Testis (tissue), 2 donors: ENCODE results near the gene CDK2AP2.
"Not testable (repeated sequence)": the region's sequence is repeated elsewhere in the genome, so short reads cannot be mapped to it uniquely, and the experiment has no call there.

ENCODE experiments used
- CTCF ChIP-seq, 3 experiments: fragments of 450-650 bp in 2 of 3; fragments of 200-600 bp in 1 of 3; sonication (generic) in 1 of 3; IDR thresholded peaks; one replicate each; pipeline ENCODE4 v1.5.1; 2016 to 2019; ENCODE audit warnings: antibody characterized with exemption in 3 of 3, mild to moderate bottlenecking in 2 of 3, moderate library complexity in 1 of 3
- POLR2A ChIP-seq: fragments of 450-650 bp; IDR thresholded peaks from one replicate; pipeline ENCODE4 v1.6.1; 2017; ENCODE audit warnings: antibody characterized with exemption, mild to moderate bottlenecking, moderate library complexity

DNA sequence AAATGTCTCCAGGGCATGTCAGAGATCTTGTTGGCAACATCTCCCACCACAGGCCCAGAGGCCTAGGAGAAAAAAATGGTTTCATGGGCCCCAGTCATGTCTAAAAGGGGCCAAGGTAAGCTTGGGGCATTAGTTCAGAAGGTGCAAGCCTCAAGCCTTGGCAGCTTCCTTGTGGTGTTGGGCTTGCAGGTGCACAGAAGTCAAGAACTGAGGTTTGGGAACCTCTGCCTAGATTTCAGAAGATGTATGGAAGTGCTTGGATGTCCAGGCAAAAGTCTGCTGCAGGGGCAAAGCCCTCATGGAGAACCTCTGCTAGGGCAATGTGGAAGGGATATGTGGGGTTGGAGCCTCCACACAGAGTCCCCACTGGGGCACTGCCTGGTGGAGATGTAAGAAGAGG lies 43.7 kb upstream of the CDK2AP2 start:
- TF ChIP-seq CTCF (IDR thresholded peaks at IDR 0.05); POLR2A: not testable (repeated sequence)
